CD4-positive, alpha-beta T cell (primary cell): ENCODE data around the gene PPM1H. TPM values are rescaled to one million over a fixed set of nuclear protein-coding genes. Genes with fewer than 3 reads are reported as not detected.

ENCODE experiments used
- ATAC-seq: fragments of 200-7000 bp; cut with Tn5 transposase; one replicate; pipeline ENCODE4 v1.10.0; 2022; ENCODE audit warnings: mild to moderate bottlenecking; ENCODE audit not compliant: poor library complexity
- CTCF ChIA-PET: fragments of 350-600 bp; sonication (Branson Sonifier 250); formaldehyde crosslinking; loops from one replicate; lab custom pipeline; 2021; ENCODE audit warnings: antibody characterized with exemption, inconsistent platforms; lab: Charles Lee
- POLR2A ChIA-PET: fragments of 350-600 bp; sonication (Branson Sonifier 250); formaldehyde crosslinking; loops from one replicate; lab custom pipeline; 2021; ENCODE audit warnings: antibody characterized with exemption, inconsistent platforms; lab: Charles Lee
- DNase-seq, 14 experiments: peaks; one replicate each; pipeline ENCODE4 v3.0.0-alpha.2; 2013 to 2020; ENCODE audit warnings: mixed read lengths in 2 of 14
- H3K27ac ChIP-seq, 2 donors: one replicate each; pipeline versions ENCODE4 v1.5.1 to v1.7.0; 2013; ENCODE audit warnings: low read length in 2 of 2, low read depth in 1 of 2, mild to moderate bottlenecking in 1 of 2
- H3K27me3 ChIP-seq, 2 experiments: 1 replicate in 1 of 2; 2 replicates in 1 of 2; pipeline versions ENCODE4 v1.6.1 to v1.7.0; 2013; ENCODE audit warnings: low read length in 2 of 2, control low read depth in 1 of 2, mild to moderate bottlenecking in 1 of 2, moderate library complexity in 1 of 2; ENCODE audit not compliant: insufficient read depth in 2 of 2, control insufficient read depth in 1 of 2
- H3K36me3 ChIP-seq: one replicate; pipeline ENCODE4 v1.6.1; 2013; ENCODE audit warnings: low read length, control low read depth; ENCODE audit not compliant: insufficient read depth
- H3K4me1 ChIP-seq: one replicate; pipeline ENCODE4 v1.6.1; 2013; ENCODE audit warnings: low read length, control low read depth; ENCODE audit not compliant: insufficient read depth
- H3K4me3 ChIP-seq: one replicate; pipeline ENCODE4 v1.5.1; 2013; ENCODE audit warnings: mild to moderate bottlenecking, low read length, moderate library complexity
- H3K9me3 ChIP-seq, 2 experiments: 1 replicate in 1 of 2; 2 replicates in 1 of 2; pipeline versions ENCODE4 v1.6.1 to v1.7.0; 2013; ENCODE audit warnings: low read length in 2 of 2, mild to moderate bottlenecking in 2 of 2, control low read depth in 1 of 2, moderate library complexity in 1 of 2; ENCODE audit not compliant: control insufficient read depth in 1 of 2, insufficient read depth in 1 of 2
- H3K27ac Mint-ChIP-seq: one replicate; pipeline ENCODE4 v1.8.0; 2020; ENCODE audit warnings: mixed read lengths
- H3K27me3 Mint-ChIP-seq: one replicate; pipeline ENCODE4 v1.8.0; 2021; ENCODE audit warnings: mixed read lengths
- H3K36me3 Mint-ChIP-seq: one replicate; pipeline ENCODE4 v1.8.0; 2021; ENCODE audit warnings: low read depth, mixed read lengths
- H3K4me1 Mint-ChIP-seq: one replicate; pipeline ENCODE4 v1.8.0; 2021; ENCODE audit warnings: low read depth, mixed read lengths
- H3K4me3 Mint-ChIP-seq: one replicate; pipeline ENCODE4 v1.8.0; 2020; ENCODE audit warnings: mild to moderate bottlenecking, mixed read lengths
- H3K9me3 Mint-ChIP-seq: one replicate; pipeline ENCODE4 v1.8.0; 2020; ENCODE audit warnings: mixed read lengths
- CTCF ChIP-seq: fragments of 200-600 bp; IDR thresholded peaks from one replicate; pipeline ENCODE4 v1.8.0; 2022; ENCODE audit warnings: antibody characterized with exemption, mild to moderate bottlenecking
- intact Hi-C, 2 experiments: fragments of 100-400 bp; cut with DNase I in 1 of 2; cut with micrococcal nuclease in 1 of 2; formaldehyde crosslinking; loops; one replicate each; pipeline versions ENCODE4 v1.15.1 to v1.9.0; 2023 to 2025; cut with DNase I, micrococcal nuclease
- total RNA-seq, 174 experiments: library from RNA in 2 of 174; stranded (reverse) in 2 of 174; gene quantifications; one replicate each; pipeline ENCODE4 v1.2.3 and lab custom pipeline; 2021 to 2026

PPM1H gene
- total RNA-seq, 2 experiments from 2014 or later: not detected

DNA sequence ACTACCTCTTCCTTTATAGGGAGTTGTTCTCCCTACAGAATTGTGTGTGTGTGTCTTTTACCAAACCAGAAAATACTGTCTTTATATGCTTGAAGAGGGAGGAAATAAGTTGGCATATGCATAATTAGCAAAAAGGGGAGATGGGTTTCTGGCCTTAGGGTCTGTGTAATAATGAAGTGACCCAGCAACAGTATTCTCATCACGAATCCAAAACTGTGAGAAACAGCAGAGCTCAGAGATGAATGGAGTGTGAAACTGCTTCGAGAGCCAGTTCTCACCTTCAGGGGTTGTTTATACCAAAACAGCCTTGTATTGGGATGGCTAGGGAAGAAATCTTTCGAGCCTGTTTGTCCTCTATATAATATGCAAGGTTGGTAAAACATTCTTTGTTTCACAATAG, 240.8 kb downstream of the PPM1H start:
- intact Hi-C loops: no loop called here
- Mint-ChIP-seq H3K27me3 (no peaks in the 10 kb centered on the region), H3K9me3 (no peaks in the 10 kb centered on the region), H3K4me3 (no peak overlapping the region), H3K27ac (no peak overlapping the region), H3K4me1 (no peaks in the 10 kb centered on the region), H3K36me3 (no peaks in the 10 kb centered on the region)
- no peaks in the 10 kb centered on the region for H3K4me1 ChIP-seq
- H3K36me3 ChIP-seq: no peaks in the 10 kb centered on the region
- no peaks in the 10 kb centered on the region for H3K9me3 ChIP-seq
- DNase-seq (no peak), ATAC-seq (no peak)
- ChIA-PET POLR2A (no interaction called here), CTCF (no interaction called here)
- TF ChIP-seq CTCF: no peak
- H3K27me3 ChIP-seq: no peaks in the 10 kb centered on the region
- no peak overlapping the region for H3K27ac ChIP-seq
- H3K4me3 ChIP-seq: no peak overlapping the region

DNA sequence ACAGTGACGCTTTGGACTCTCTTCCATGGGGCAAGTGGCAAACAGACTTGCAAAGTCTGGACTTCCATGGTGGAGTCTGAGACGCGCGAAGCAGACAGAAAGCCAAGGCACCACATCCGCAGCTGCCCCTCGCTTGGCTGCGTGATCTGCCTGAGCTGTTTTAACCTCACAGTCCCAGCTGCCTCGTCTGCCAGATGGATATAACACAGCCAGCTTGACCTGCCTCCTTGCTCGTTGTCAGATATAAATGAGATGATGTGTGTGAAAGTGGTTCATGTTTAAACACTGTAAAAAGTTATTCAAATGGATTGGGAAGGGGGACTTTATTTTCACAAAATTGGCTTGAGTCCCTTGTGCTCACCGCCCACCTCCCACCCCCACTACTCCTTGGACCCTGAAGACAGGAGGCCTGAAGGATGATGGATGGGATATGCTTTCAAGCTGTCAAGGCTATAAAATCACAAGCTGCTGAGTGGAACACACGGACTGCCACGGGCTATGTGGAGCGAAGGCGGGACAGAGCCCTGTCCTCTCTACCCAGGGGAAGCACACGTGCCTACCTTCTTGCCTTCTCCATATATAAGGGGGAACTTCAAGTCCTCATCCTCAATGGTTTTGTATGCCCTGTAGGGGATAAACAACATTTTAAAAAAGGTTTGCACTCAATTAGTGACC, 241.4 kb downstream of the PPM1H start:
- Mint-ChIP-seq H3K36me3 (no peaks in the 10 kb centered on the region), H3K4me1 (no peaks in the 10 kb centered on the region), H3K27me3 (no peaks in the 10 kb centered on the region), H3K4me3 (no peak overlapping the region), H3K27ac (no peak overlapping the region), H3K9me3 (no peaks in the 10 kb centered on the region)
- ATAC-seq: no peak
- intact Hi-C loops: no loop called here
- H3K27ac ChIP-seq: no peak overlapping the region
- no peak for DNase-seq
- no peak overlapping the region for H3K4me3 ChIP-seq
- CTCF ChIA-PET: no interaction called here
- no peak for TF ChIP-seq CTCF
- POLR2A ChIA-PET: no interaction called here
- no peaks in the 10 kb centered on the region for H3K27me3 ChIP-seq
- no peaks in the 10 kb centered on the region for H3K36me3 ChIP-seq
- H3K9me3 ChIP-seq: no peaks in the 10 kb centered on the region
- H3K4me1 ChIP-seq: no peaks in the 10 kb centered on the region

DNA sequence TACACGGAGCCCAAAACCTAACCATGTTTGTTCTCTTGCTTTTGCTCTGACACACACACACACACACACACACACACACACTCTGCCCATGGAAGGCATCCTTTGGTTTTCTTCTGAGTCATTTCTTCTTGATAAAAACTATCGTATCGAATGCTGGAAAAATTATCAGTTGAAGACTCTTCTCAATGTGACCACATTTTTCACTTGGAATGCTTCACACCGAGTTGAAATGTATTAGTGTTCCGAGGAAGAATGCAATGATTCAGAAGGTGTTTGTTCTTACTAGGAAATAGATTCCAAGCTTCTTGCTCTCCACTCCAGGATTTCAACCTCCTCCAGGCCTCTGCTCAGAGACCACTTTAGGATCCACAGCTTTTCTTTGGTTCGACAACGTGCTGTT, 242.1 kb downstream of the PPM1H start:
- no peak overlapping the region for H3K4me3 ChIP-seq
- intact Hi-C loops: no loop called here
- H3K27ac Mint-ChIP-seq: no peak overlapping the region
- CTCF ChIA-PET: no interaction called here
- TF ChIP-seq CTCF: no peak
- H3K27ac ChIP-seq: no peak overlapping the region
- H3K4me1 Mint-ChIP-seq: no peaks in the 10 kb centered on the region
- H3K27me3 Mint-ChIP-seq: no peaks in the 10 kb centered on the region
- no peaks in the 10 kb centered on the region for H3K27me3 ChIP-seq
- no peak for DNase-seq
- H3K9me3 ChIP-seq: no peaks in the 10 kb centered on the region
- H3K4me3 Mint-ChIP-seq: no peak overlapping the region
- H3K9me3 Mint-ChIP-seq: no peaks in the 10 kb centered on the region
- no peak for ATAC-seq
- no peaks in the 10 kb centered on the region for H3K36me3 Mint-ChIP-seq
- H3K4me1 ChIP-seq: no peaks in the 10 kb centered on the region
- no peaks in the 10 kb centered on the region for H3K36me3 ChIP-seq
- POLR2A ChIA-PET: no interaction called here
